ENCODE data around the gene GALNT12. TPM values are rescaled to one million over a fixed set of nuclear protein-coding genes. Genes with fewer than 3 reads are reported as not detected.

The GALNT12 gene
- total RNA-seq, 2 donors from 2014 or later = 6.6 to 11.2 TPM

DNA sequence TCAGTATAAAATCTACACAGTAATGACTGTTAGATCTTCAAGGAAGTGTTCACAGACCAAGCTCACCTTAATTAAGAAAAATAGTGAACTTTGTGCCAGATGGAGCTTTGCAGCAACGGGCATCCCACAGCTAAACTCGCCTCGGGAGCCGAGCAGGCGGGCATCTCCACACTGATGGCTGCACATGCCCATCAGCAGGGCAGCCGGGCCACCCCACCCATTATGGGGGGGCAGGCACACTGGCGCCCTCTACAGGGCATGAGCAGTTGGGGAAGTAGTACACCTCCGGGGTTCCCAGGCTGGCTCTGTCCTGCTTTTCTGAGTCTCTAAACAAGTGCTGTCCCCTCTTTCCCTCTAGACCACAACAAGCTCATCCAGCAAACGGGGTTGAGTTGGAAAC, 32.7 kb upstream of the GALNT12 start:
- H3K4me1 Mint-ChIP-seq (ENCODE audit: low read depth) = no peaks in the 10 kb centered on the region
- H3K4me3 Mint-ChIP-seq = no peak overlapping the region
- H3K9me3 Mint-ChIP-seq = no peaks in the 10 kb centered on the region
- DNase-seq (peak; percentile 38 to 41), ATAC-seq (replicated peaks in 1 of 2) (no peak)
- no peak overlapping the region for H3K27ac Mint-ChIP-seq
- H3K36me3 Mint-ChIP-seq (ENCODE audit: insufficient read depth in 2 of 2) = peaks cover 2 to 4% of the 10 kb centered on the region in 2 donors
- H3K27me3 Mint-ChIP-seq (ENCODE audit: low read depth) = no peaks in the 10 kb centered on the region

DNA sequence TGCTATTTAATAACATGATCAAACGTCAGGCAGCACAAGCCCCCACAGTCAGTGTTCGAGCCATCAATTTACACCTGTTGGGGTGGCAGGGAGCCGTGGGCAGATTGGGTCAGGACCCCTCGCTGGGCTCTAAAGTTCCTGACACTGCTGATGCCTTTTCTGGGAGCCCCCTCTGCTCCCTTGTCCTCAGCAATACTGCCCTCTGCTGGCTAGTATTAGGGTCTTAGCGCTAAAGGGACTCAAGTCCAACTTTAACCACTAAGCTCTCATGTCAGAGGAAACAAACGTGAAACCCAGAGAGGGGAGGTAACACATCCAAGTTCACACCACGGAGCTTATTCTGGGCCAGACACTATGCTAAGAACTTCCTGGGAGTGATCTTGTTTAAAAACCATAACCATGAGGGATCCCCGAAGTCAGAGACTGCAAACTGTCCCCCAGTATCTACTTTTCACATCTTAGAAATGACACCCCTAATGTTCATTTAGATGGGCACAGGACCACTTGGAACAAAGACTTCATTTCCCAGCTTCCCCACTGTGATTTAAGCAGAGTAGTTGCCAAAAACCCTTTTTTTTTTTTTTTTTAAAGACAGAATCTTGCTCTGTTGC, 31.5 kb upstream of the GALNT12 start:
- DNase-seq (peak; percentile 45 to 47), ATAC-seq (replicated peaks in 1 of 2) (no peak)
- Mint-ChIP-seq H3K4me3 (no peak overlapping the region), H3K9me3 (no peaks in the 10 kb centered on the region), H3K27me3 (ENCODE audit: low read depth) (no peaks in the 10 kb centered on the region), H3K36me3 (ENCODE audit: insufficient read depth in 2 of 2) (peaks cover 0 to 2% of the 10 kb centered on the region in 2 donors), H3K27ac (no peak overlapping the region), H3K4me1 (ENCODE audit: low read depth) (no peaks in the 10 kb centered on the region)

DNA sequence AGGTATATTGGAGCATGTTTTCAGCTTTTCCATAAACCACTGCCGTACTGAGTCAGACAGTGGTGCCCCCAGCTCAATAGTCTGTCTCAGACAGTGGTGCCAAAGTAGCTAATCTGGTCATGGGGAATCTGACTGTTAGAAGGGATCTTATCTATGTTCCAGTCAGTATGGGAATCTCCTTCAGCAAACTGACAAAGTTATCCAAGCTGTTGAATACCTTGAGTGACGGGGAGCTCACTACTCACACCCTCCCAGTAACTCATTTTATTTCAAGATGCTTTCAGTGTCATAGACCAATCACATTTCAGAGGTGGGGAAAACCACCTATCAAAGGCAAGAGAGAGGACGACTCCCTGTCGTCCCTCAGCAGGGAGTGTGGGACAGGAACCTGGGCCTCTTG, 29.9 kb upstream of the GALNT12 start:
- no peak overlapping the region for H3K4me3 Mint-ChIP-seq
- no peaks in the 10 kb centered on the region for H3K4me1 Mint-ChIP-seq (ENCODE audit: low read depth)
- no peaks in the 10 kb centered on the region for H3K9me3 Mint-ChIP-seq
- H3K36me3 Mint-ChIP-seq (ENCODE audit: insufficient read depth in 2 of 2) = peaks cover 0 to 2% of the 10 kb centered on the region in 2 donors
- ATAC-seq (replicated peaks in 1 of 2) (no peak), DNase-seq (no peak)
- no peaks in the 10 kb centered on the region for H3K27me3 Mint-ChIP-seq (ENCODE audit: low read depth)
- no peak overlapping the region for H3K27ac Mint-ChIP-seq

GRCh38 chr9:98778251-98778650, 29.2 kb upstream of the GALNT12 start:
- no peaks in the 10 kb centered on the region for H3K27me3 Mint-ChIP-seq (ENCODE audit: low read depth)
- DNase-seq (no peak), ATAC-seq (replicated peaks in 1 of 2) (no peak)
- H3K36me3 Mint-ChIP-seq (ENCODE audit: insufficient read depth in 2 of 2) = no peaks in the 10 kb centered on the region
- no peaks in the 10 kb centered on the region for H3K9me3 Mint-ChIP-seq
- no peaks in the 10 kb centered on the region for H3K4me1 Mint-ChIP-seq (ENCODE audit: low read depth)
- H3K4me3 Mint-ChIP-seq = no peak overlapping the region
- no peak overlapping the region for H3K27ac Mint-ChIP-seq

GRCh38 chr9:98778711-98779530, 28.5 kb upstream of the GALNT12 start:
- no peaks in the 10 kb centered on the region for H3K4me1 Mint-ChIP-seq (ENCODE audit: low read depth)
- ATAC-seq (replicated peaks in 1 of 2) (no peak), DNase-seq (no peak)

DNA sequence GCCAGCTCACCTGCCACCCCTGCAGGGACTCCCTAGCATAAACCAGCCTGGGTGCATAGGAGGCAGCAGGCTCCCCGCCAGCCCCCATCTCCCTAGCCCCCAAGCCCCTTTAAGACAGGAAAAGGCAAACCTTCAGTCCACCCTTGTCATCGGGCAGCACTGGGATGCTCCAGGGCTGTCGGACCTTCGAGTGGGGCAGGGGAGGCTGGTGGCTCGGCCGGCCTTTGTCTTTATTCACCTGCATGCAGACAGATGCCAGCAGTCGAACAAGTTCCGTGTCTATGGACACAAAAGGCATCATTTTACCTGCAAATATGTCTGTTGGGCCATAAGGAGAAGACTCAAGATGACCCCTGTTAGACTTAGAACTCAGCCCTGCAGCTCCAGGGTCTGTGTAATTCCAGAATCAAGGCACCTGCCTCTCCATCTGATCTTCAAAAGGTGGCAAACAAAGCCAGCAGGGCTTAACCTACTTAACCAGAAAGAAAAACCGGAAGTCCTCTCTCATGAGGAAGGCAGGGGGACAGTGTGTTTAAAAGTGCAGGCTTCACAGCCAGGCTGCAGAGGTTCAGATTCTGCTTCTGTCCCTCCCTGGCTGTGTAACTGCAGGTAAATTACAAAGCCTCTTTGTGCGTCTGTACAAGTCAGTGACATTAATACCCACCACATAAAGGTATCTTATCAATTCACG, 27.3 kb upstream of the GALNT12 start:
- ATAC-seq (replicated peaks in 1 of 2) (no peak), DNase-seq (no peak)
- H3K27me3 Mint-ChIP-seq (ENCODE audit: low read depth) = no peaks in the 10 kb centered on the region
- H3K4me1 Mint-ChIP-seq (ENCODE audit: low read depth) = no peaks in the 10 kb centered on the region
- H3K4me3 Mint-ChIP-seq = no peak overlapping the region
- no peak overlapping the region for H3K27ac Mint-ChIP-seq
- H3K36me3 Mint-ChIP-seq (ENCODE audit: insufficient read depth in 2 of 2) = no peaks in the 10 kb centered on the region
- no peaks in the 10 kb centered on the region for H3K9me3 Mint-ChIP-seq

More at GRCh38 chr9:98778711-98779530, 28.5 kb upstream of the GALNT12 start:
- H3K36me3 Mint-ChIP-seq (ENCODE audit: insufficient read depth in 2 of 2) = no peaks in the 10 kb centered on the region
- H3K27me3 Mint-ChIP-seq (ENCODE audit: low read depth) = no peaks in the 10 kb centered on the region
- H3K4me3 Mint-ChIP-seq = no peak overlapping the region
- H3K9me3 Mint-ChIP-seq = no peaks in the 10 kb centered on the region
- H3K27ac Mint-ChIP-seq = no peak overlapping the region

- DNase-seq (no peak), ATAC-seq (replicated peaks in 1 of 2) (no peak)
- H3K4me1 Mint-ChIP-seq (ENCODE audit: low read depth) = no peaks in the 10 kb centered on the region
- H3K27ac Mint-ChIP-seq = no peak overlapping the region
- H3K4me3 Mint-ChIP-seq = no peak overlapping the region
- no peaks in the 10 kb centered on the region for H3K27me3 Mint-ChIP-seq (ENCODE audit: low read depth)
- no peaks in the 10 kb centered on the region for H3K9me3 Mint-ChIP-seq
- H3K36me3 Mint-ChIP-seq (ENCODE audit: insufficient read depth in 2 of 2) = no peaks in the 10 kb centered on the region
These were observed 25.7 kb upstream of the GALNT12 start for GRCh38 chr9:98781588-98782383.

GRCh38 chr9:98783518-98784226, 23.8 kb upstream of the GALNT12 start:
- Mint-ChIP-seq H3K4me3 (no peak overlapping the region), H3K9me3 (no peaks in the 10 kb centered on the region), H3K4me1 (ENCODE audit: low read depth) (no peaks in the 10 kb centered on the region), H3K27me3 (ENCODE audit: low read depth) (no peaks in the 10 kb centered on the region), H3K27ac (no peak overlapping the region), H3K36me3 (ENCODE audit: insufficient read depth in 2 of 2) (no peaks in the 10 kb centered on the region)
- ATAC-seq (replicated peaks in 1 of 2) (no peak), DNase-seq (no peak)

- no peak overlapping the region for H3K27ac Mint-ChIP-seq
- H3K4me3 Mint-ChIP-seq = no peak overlapping the region
- no peaks in the 10 kb centered on the region for H3K36me3 Mint-ChIP-seq (ENCODE audit: insufficient read depth in 2 of 2)
- no peaks in the 10 kb centered on the region for H3K9me3 Mint-ChIP-seq
- H3K4me1 Mint-ChIP-seq (ENCODE audit: low read depth) = no peaks in the 10 kb centered on the region
- ATAC-seq (replicated peaks in 1 of 2) = no peak
- DNase-seq = no peak
- H3K27me3 Mint-ChIP-seq (ENCODE audit: low read depth) = no peaks in the 10 kb centered on the region
These were observed 22.4 kb upstream of the GALNT12 start for GRCh38 chr9:98784831-98785806.

- DNase-seq = no peak
- H3K9me3 Mint-ChIP-seq = no peaks in the 10 kb centered on the region
- H3K27ac Mint-ChIP-seq = no peak overlapping the region
- H3K27me3 Mint-ChIP-seq (ENCODE audit: low read depth) = no peaks in the 10 kb centered on the region
- H3K36me3 Mint-ChIP-seq (ENCODE audit: insufficient read depth in 2 of 2) = peaks cover 0 to 4% of the 10 kb centered on the region in 2 donors
- H3K4me1 Mint-ChIP-seq (ENCODE audit: low read depth) = peaks cover 8% of the 10 kb centered on the region
- no peak overlapping the region for H3K4me3 Mint-ChIP-seq
- no peak for ATAC-seq (replicated peaks in 1 of 2)
These were observed 20.5 kb upstream of the GALNT12 start for GRCh38 chr9:98786750-98787510.

GRCh38 chr9:98787766-98788335, 19.6 kb upstream of the GALNT12 start:
- no peak overlapping the region for H3K4me3 Mint-ChIP-seq
- no peak for DNase-seq
- peaks cover 18% of the 10 kb centered on the region for H3K4me1 Mint-ChIP-seq (ENCODE audit: low read depth)
- H3K9me3 Mint-ChIP-seq = no peaks in the 10 kb centered on the region
- H3K36me3 Mint-ChIP-seq (ENCODE audit: insufficient read depth in 2 of 2) = peaks cover 0 to 4% of the 10 kb centered on the region in 2 donors
- no peak overlapping the region for H3K27ac Mint-ChIP-seq
- no peaks in the 10 kb centered on the region for H3K27me3 Mint-ChIP-seq (ENCODE audit: low read depth)
- no peak for ATAC-seq (replicated peaks in 1 of 2)

Data from activated T-cell treated with anti-CD3 and anti-CD28 coated beads, Interleukin-2, amount 50 U/mL, for 72 hours (primary cell).